GM21447 (cell line): ENCODE measurements around the gene LRMDA.

Experiments used
- ATAC-seq: cut with Tn5 transposase; IDR thresholded peaks from one replicate; pipeline ENCODE4 v1.9.1; 2021; ENCODE audit not compliant: unreplicated experiment

The LRMDA gene

DNA sequence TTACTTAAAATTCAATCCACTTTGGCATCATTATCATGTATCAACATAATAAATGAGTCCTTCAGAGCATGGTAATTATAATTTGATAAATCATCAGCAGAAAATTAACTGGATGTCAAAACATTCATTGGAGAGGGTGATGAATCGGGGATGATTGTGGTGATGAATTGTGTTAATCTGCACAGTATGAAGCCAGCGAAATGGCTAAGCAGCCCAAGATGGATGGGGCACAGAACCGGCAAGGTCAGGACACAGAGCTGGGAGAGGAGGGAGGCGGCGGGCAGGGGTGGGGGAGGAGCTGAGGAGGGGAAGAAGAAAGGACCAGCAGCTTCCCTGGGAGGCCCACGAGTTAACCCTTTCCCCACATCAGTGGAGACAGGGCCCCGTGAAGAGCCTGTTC, 536.1 kb downstream of the LRMDA start:
- no peak for ATAC-seq

DNA sequence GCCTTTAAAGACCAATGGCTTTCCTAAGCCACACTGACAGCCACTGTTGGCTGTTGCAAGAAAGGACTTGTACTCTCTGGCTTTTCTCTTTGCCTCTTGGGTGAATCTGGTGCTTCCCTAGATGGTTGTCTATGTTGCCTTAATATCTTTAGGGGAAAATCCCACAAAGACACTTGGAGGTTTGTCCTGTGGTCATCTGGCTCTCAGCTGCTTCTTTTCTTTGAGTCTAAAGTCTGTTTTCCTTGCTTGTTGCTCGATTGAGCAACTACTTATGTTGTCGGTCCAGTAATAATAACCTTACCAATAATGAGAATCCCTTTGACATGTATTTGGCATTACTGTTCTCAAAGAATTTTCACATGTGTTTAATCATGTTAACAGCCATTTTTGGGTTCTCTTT, 537.6 kb downstream of the LRMDA start:
- ATAC-seq: no peak

DNA sequence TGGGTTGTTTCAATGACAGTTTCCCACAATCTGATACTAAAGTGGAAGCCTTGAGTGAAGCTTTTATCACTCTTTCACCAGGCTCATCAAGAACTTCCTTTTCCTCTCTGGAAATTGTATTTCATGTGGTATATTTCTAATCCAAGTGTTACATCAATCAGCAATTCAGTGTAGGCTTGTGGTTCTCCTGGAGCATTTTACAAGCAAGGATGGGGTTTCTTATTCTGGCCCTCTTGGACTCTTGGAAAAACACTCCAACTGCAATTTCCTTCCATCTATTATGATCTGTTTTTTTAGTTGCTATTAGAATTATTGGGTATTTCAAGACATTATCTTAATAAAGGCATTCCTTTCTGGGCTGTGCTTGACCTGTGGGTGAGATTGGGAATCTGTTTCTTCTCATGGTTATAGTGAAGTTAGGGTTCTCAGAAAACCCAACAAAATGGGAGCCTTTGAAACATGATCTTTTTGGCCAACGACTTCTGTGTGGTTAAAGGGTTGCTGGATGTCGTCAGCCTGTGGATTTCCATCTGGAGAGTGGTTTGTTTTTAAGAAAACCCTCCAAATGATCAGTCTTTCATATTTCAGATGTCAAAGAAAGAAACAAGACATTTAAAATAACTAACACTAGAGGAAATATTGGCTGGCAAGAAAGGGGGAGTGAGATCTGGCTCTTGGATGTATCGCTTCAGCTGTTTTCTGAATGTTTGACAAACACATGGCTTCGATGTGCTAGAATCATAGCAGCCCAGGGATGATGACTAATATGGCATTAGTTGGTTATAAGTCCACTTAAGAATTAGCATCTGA, 540.2 kb downstream of the LRMDA start:
- no peak for ATAC-seq

- no peak for ATAC-seq
These were observed 541.3 kb downstream of the LRMDA start for GRCh38 chr10:75972491-75973276.

DNA sequence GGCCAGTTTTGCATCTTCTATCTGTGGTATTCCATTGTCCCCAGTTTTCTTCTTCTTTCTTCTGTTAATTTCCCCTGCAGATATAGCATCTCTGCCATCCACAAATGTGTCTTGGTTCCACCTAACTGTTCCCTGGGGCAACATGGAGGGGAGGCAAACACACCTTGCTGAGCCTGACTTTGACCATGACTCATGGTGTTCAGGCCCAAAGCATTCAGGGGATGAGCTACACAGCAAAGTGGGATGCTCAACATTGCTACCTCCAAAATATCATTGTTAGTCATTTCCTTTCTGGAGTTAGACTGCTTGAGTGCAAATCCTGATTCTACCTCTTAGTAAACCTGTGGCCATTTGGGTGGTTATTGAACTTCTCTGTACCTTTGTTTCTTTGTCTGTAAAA, 542.7 kb downstream of the LRMDA start:
- ATAC-seq: no peak

DNA sequence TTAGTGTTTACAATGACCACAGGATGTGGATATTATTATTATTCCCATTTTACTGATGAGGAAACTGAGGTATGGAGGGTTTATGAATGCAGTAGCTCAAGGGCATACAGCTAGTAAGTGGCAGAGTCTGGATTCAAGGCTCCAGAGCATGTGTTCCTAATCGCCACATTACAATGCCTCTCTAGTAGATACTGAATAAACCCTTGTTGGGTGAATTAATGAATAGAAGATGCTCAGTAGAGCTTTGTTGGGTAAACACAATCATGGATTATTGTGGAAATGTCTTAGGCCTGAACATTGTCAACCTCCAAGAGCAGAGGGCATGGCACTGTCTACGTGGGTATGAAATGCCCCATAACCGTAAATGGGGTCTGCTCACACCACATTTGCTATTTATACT, 545.3 kb downstream of the LRMDA start:
- no peak for ATAC-seq

DNA sequence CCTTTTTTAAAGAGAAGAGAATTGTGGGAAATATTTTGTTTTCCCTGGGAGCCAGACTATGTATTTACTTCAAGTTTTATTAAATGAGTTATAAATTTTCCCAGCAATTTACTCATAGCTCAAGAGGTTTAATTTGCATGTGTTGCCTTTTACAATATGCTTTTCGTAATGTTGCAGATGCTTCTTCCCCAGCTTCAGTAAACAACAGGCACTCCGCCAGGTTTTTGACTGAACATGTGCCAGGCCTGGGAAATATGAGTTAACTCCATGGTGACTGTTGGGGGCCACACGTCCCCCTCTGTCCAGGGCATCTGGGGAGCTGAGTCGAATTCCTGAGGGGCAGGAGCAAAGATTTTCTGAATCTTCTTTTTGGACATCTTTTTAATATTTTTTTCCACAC, 545.7 kb downstream of the LRMDA start:
- no peak for ATAC-seq

DNA sequence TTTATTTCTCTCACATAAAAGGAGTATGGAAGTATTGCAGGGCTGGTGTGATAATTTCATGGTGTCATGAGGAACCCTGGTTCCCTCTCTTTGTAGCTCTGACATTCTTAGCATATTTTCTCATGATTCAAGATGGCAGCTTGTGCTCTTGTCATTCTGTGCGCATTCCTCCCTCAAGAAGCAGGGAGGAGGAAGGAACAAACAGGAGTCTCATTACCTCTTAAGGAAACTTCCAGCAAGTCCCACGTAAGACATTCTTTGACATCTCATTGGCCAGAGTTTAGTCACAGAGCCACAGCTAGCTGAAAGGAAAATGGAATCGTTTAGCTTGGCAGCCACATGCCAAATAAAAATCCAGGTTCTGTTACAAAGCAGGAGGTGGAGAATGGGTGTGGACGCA, 546.8 kb downstream of the LRMDA start:
- no peak for ATAC-seq

DNA sequence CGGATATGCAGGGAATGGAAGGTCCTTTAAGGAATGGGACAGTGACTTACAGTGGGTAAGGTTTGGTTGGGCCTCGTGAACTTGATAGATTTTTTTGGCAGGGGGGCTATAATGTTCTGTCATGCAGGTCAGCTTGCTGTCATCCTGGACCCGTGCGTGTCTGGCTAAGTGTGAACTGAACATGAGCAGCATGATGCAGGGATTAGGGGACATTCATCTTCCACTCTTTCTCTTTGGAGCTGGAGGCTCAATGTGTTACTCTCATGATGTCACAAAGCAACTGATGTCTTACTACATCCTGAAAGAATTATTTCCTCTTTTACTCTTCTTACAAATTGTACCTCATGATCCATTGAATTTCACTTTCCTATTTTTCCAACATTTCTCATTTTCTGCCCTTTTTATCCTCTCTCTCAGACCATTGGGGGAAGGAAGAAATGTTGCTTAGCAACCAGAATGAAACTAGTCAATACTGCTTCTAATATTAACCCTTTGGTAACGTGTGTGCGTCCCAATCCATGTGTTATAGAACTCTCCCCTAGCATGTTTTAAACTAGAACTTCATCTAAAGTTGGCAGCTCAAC, 549.1 kb downstream of the LRMDA start:
- no peak for ATAC-seq

DNA sequence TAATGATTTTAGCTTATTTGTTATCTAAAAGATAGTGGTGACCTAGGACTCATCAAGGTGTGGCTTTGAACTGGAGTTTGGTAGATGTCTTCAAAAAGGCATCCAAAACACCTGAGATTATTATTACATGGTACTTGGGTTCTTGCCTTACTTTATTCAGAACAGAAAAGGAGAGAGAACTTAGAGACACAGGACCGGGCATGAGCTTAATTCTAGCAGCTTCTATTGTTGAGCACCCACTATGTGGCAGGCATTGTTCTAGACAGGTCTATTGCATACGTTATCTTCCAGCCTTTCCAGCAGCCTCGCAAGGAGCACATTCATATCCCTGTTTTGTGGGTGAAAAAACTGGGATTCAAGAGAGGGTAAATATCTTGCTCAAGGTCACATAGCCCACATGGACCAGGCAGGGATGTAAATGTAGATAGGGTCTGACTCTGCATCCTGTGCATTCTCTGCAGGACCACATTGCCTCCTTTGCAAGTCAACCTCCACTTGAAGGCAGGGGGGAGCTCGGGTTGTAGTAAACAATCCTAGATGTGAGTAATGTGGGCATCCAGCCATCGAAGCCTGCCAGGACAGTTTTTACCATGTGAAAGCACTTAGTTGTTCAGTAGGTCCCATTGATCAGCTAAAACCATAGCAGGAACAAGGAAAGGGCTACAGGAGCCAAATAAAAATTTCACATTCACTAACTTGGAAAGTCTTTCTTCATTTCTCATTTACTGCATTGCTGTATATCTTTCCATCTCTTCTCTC, 551.4 kb downstream of the LRMDA start:
- no peak for ATAC-seq

GRCh38 chr10:75984067-75984466, 552.6 kb downstream of the LRMDA start:
- ATAC-seq: no peak

DNA sequence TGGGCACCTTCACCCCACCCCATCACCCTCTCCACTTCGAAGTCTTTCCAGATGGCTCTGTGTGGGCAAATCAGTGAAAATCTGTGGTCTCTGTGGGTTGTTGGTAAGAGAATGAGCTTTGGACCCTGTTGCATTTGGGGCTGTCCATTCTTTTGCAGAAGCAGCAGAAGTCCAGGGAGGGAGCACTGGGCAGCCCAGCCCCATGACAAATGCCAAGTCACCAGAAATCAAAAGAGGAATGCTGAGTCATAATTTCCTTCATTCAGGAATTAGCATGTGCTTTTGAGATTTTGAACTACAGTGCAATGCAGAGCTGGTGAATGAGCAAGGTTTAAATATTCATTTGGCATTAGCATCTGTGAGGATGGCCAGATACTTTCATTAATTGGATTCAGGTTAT, 556.2 kb downstream of the LRMDA start:
- ATAC-seq: no peak

- no peak for ATAC-seq
These were observed 563.1 kb downstream of the LRMDA start for GRCh38 chr10:75994357-75995040.

- ATAC-seq: no peak
These were observed 563.6 kb downstream of the LRMDA start for GRCh38 chr10:75995041-75995430.

- ATAC-seq: no peak
These were observed 564.3 kb downstream of the LRMDA start for GRCh38 chr10:75995720-75996119.

DNA sequence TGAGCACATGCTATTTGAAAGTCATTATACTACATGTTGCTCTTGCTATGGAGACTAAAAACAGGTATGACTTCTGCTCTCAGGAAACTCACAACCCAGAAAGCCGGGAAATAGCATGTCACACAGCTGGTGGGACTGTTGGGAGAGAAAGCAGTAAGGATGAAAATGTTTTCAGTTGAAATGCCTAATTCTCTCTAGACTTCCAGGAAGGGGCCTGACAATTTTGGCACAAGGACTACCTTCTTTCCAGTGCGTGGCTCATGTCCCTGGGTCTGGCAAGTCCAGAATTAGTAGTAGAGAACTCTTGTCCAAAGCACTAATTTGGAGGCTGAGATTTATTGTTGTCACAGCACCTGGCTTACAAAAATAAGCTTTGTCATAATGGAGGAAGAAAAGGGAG, 567.6 kb downstream of the LRMDA start:
- no peak for ATAC-seq

DNA sequence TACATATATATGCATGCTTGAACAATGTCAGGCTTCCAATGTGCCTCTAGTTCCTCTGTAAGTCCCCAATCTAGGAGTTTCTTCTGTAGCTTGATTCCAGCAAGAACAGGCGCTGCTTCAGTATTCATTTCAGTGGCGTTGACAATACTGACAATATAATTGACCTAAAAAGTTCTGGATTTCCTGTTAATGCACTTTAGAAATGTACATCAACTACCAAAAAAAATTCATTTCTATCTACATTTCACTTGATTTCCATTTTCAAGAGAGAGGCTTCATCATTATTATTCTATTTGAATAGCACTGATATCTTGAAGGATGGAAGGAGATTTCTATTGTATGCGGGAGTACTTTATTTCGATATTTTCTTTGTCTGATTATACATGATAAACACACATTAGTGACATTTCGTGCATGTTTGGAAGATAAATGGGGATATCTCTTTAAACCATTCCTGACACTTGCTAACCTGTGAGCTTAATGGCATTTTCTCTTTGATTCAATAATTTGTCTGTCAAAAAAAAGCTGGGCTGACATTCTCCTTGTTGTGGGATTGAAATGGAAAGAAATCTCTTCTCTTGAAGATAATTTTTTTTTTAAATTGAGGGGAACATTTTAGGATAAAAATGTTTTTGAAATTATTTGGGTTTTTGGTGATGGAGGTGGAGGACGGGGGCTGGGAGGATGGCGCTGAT, 568.2 kb downstream of the LRMDA start:
- ATAC-seq: no peak

DNA sequence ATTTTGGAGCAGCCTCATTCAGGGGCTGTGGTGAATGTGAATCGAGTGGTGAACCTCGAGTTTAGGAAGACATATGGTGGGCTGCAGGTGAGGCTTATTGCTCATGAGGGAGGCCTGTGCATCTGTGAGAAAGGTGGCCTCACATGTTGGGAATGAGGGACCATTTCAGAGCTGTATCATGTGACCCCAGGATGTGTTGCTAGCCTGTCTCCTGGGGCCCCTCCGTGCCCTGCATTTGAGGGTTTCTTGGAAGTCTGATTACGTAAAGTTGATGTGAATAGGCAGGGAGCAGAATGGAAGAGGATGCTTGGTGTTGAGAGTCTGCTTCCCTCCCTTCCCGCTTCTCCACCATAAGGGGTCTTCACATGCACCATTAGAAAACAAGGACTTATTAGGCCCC, 569.1 kb downstream of the LRMDA start:
- ATAC-seq: no peak

- ATAC-seq: no peak
These were observed 569.6 kb downstream of the LRMDA start for GRCh38 chr10:76001019-76001418.

DNA sequence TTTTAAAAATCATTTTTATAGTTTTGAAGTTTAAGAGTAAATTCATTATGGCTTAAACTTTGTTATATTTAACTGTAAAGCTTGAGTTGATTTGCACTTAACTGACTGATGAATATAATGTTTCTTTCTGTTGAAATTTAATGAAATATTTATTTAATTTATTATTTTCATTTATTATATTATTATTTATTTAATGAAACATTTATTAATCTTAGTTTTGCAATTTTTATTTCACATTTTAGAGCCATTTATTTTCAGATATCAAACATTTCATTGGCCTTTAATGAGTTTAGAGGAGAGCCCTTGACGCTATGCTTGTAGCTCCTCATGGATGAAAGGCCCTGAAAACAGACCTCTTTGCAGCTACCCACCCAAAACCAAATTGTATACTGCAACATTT, 570.0 kb downstream of the LRMDA start:
- ATAC-seq: no peak
